B cell (primary cell): ENCODE data around the gene PPP4R3A. TPM values are rescaled to one million over a fixed set of nuclear protein-coding genes. Genes with fewer than 3 reads are reported as not detected.

Experiments
- ATAC-seq: fragments of 200-7000 bp; cut with Tn5 transposase; one replicate; pipeline ENCODE4 v1.10.0; 2021; ENCODE audit warnings: low read depth, mild to moderate bottlenecking, moderate number of reproducible peaks, moderate library complexity
- CTCF ChIA-PET: fragments of 350-600 bp; sonication (Branson Sonifier 250); formaldehyde crosslinking; loops from one replicate; lab custom pipeline; 2021; ENCODE audit warnings: antibody characterized with exemption, inconsistent platforms; lab: Charles Lee
- POLR2A ChIA-PET: fragments of 350-600 bp; sonication (Branson Sonifier 250); formaldehyde crosslinking; loops from one replicate; lab custom pipeline; 2021; ENCODE audit warnings: antibody characterized with exemption; lab: Charles Lee
- DNase-seq: peaks from one replicate; pipeline ENCODE4 v3.0.0; 2013
- H2AFZ ChIP-seq: 2 replicates; pipeline ENCODE4 v1.6.1; 2012; ENCODE audit warnings: mild to moderate bottlenecking, low read depth, low read length; ENCODE audit not compliant: insufficient read depth, poor library complexity, severe bottlenecking
- H3K27ac ChIP-seq, 2 donors: 1 replicate in 1 of 2; 2 replicates in 1 of 2; pipeline ENCODE4 v1.5.1; 2012 to 2013; ENCODE audit warnings: low read length in 2 of 2, mild to moderate bottlenecking in 2 of 2, moderate library complexity in 1 of 2
- H3K27me3 ChIP-seq, 4 experiments: fragments of 200-600 bp in 1 of 4; sonication (generic) in 1 of 4; replicated peaks in 1 of 4; 1 replicate in 2 of 4; 2 replicates in 2 of 4; pipeline versions ENCODE4 v1.6.1 to v1.7.0; 2013 to 2016; ENCODE audit warnings: low read length in 3 of 4, mild to moderate bottlenecking in 2 of 4, mixed read lengths in 1 of 4, moderate library complexity in 1 of 4; ENCODE audit not compliant: insufficient read depth in 4 of 4, control insufficient read depth in 3 of 4; ENCODE audit errors: control extremely low read depth in 1 of 4
- H3K36me3 ChIP-seq, 2 experiments: replicated peaks in 1 of 2; 1 replicate in 1 of 2; 2 replicates in 1 of 2; pipeline versions ENCODE4 v1.6.1 to v1.7.1; 2013; ENCODE audit warnings: low read length in 1 of 2; ENCODE audit not compliant: insufficient read depth in 2 of 2, control insufficient read depth in 1 of 2; ENCODE audit errors: control extremely low read depth in 1 of 2, extremely low read depth in 1 of 2
- H3K4me1 ChIP-seq, 2 donors: fragments of 200-600 bp in 1 of 2; sonication (generic) in 1 of 2; 1 replicate in 1 of 2; 2 replicates in 1 of 2; pipeline versions ENCODE4 v1.5.1 to v1.6.1; 2013 to 2017; ENCODE audit warnings: low read length in 2 of 2; ENCODE audit not compliant: control insufficient read depth in 2 of 2, insufficient read depth in 2 of 2
- H3K4me2 ChIP-seq: replicated peaks from 2 replicates; pipeline ENCODE3; 2012; ENCODE audit warnings: mild to moderate bottlenecking, low read depth, low read length; ENCODE audit not compliant: poor library complexity, severe bottlenecking
- H3K4me3 ChIP-seq, 5 experiments: fragments of 200-600 bp in 1 of 5; sonication (generic) in 1 of 5; 1 replicate in 3 of 5; 2 replicates in 2 of 5; pipeline versions ENCODE4 v1.5.1 to v1.7.0; 2011 to 2016; ENCODE audit warnings: low read length in 4 of 5, mild to moderate bottlenecking in 4 of 5, low read depth in 2 of 5, control low read depth in 1 of 5, moderate library complexity in 1 of 5; ENCODE audit not compliant: insufficient read depth in 1 of 5; ENCODE audit errors: control extremely low read depth in 1 of 5, extremely low read depth in 1 of 5
- H3K79me2 ChIP-seq: fragments of 200-600 bp; sonication (generic); one replicate; pipeline ENCODE4 v1.6.0; 2016; ENCODE audit warnings: low read length; ENCODE audit not compliant: control insufficient read depth, insufficient read depth
- H3K9ac ChIP-seq: fragments of 200-600 bp; sonication (generic); 2 replicates; pipeline ENCODE4 v1.6.1; 2017; ENCODE audit warnings: mild to moderate bottlenecking, low read length, moderate library complexity
- H3K9me3 ChIP-seq, 3 donors: one replicate each; pipeline versions ENCODE4 v1.6.1 to v1.7.1; 2013; ENCODE audit warnings: low read length in 2 of 3; ENCODE audit not compliant: control insufficient read depth in 2 of 3, insufficient read depth in 1 of 3; ENCODE audit errors: control extremely low read depth in 1 of 3
- H4K20me1 ChIP-seq: 2 replicates; pipeline ENCODE4 v1.6.0; 2012; ENCODE audit warnings: mild to moderate bottlenecking, low read length; ENCODE audit not compliant: insufficient read depth, control insufficient read depth, poor library complexity, severe bottlenecking
- H3K27ac Mint-ChIP-seq: one replicate; pipeline ENCODE4 v1.8.0; 2021; ENCODE audit warnings: mixed read lengths
- H3K27me3 Mint-ChIP-seq: one replicate; pipeline ENCODE4 v1.8.0; 2021; ENCODE audit warnings: mixed read lengths
- H3K4me1 Mint-ChIP-seq: one replicate; pipeline ENCODE4 v1.8.0; 2021; ENCODE audit warnings: mixed read lengths
- H3K4me3 Mint-ChIP-seq: one replicate; pipeline ENCODE4 v1.8.0; 2021; ENCODE audit warnings: mixed read lengths
- H3K9me3 Mint-ChIP-seq: one replicate; pipeline ENCODE4 v1.8.0; 2022; ENCODE audit warnings: mixed read lengths; ENCODE audit not compliant: insufficient read depth
- EZH2 ChIP-seq: IDR thresholded peaks from 2 replicates; pipeline ENCODE4 v1.6.1; 2012; ENCODE audit warnings: borderline replicate concordance, low read depth, mild to moderate bottlenecking, moderate library complexity, low read length; ENCODE audit not compliant: insufficient read depth, poor library complexity, severe bottlenecking
- WGBS: methylation state at CpG from one replicate; pipeline ENCODE4 v1.1.5; 2013; ENCODE audit warnings: missing lambda C conversion rate; ENCODE audit not compliant: insufficient coverage; 5-methylcytosine and 5-hydroxymethylcytosine counted together
- intact Hi-C: fragments of 100-400 bp; cut with micrococcal nuclease; formaldehyde crosslinking; loops from one replicate; pipeline ENCODE4 v1.10.0; 2022
- polyA plus RNA-seq: library from polyadenylated mRNA; depleted of rRNA; stranded (reverse); fragments of >200 nt; gene quantifications from 2 replicates; pipeline ENCODE4 v1.2.3, GENCODE V29; 2012
- total RNA-seq, 2 donors: library from RNA; stranded (reverse); fragments of 120-200 nt in 1 of 2; gene quantifications; 1 replicate in 1 of 2; 2 replicates in 1 of 2; pipeline versions ENCODE4 v1.2.3 to v1.2.4, GENCODE V29; 2013 to 2022
- TF ChIP-seq, protein P1 (sequence below): fragments of 200-600 bp; IDR thresholded peaks from one replicate; pipeline ENCODE4 v1.8.0; 2022; ENCODE audit warnings: antibody characterized with exemption, mild to moderate bottlenecking

PPP4R3A gene
- total and polyA plus RNA-seq, 2 donors (not counting 1 experiment from before 2014, with no cell fraction given) = 80.6 to 189 TPM

DNA sequence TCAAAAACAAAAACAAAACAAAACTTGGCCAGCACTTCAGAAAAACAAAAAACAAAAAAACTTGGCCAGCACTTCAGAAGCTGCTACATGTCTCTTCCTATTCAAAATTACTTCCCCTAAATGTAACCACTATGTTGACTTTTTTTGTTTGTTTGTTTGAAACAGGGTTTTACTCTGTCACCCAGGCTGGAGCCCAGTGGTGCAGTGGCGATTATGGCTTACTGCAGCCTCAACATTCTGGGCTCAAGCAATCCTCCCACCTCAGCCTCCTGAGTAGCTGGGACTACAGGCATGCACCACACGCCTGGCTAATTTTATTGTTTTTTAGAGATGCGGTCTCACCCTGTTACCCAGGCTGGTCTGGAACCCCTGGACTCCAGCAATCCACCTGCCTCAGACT, 38.0 kb upstream of the PPP4R3A start:
- H2AFZ ChIP-seq = no peak overlapping the region
- ChIA-PET POLR2A (no interaction called here), CTCF (no interaction called here)
- no peak overlapping the region for H3K4me2 ChIP-seq
- WGBS = 95% methylated on average over 2 of the region's 3 CpGs
- ATAC-seq (no peak), DNase-seq (no peak)
- no peak overlapping the region for H3K4me3 ChIP-seq
- Mint-ChIP-seq H3K9me3 (no peaks in the 10 kb centered on the region), H3K27ac (no peak overlapping the region), H3K4me1 (no peaks in the 10 kb centered on the region), H3K27me3 (peaks cover 6% of the 10 kb centered on the region), H3K4me3 (no peak overlapping the region)
- H3K79me2 ChIP-seq = no peaks in the 10 kb centered on the region
- intact Hi-C loops = no loop called here
- TF ChIP-seq, protein P1, sequence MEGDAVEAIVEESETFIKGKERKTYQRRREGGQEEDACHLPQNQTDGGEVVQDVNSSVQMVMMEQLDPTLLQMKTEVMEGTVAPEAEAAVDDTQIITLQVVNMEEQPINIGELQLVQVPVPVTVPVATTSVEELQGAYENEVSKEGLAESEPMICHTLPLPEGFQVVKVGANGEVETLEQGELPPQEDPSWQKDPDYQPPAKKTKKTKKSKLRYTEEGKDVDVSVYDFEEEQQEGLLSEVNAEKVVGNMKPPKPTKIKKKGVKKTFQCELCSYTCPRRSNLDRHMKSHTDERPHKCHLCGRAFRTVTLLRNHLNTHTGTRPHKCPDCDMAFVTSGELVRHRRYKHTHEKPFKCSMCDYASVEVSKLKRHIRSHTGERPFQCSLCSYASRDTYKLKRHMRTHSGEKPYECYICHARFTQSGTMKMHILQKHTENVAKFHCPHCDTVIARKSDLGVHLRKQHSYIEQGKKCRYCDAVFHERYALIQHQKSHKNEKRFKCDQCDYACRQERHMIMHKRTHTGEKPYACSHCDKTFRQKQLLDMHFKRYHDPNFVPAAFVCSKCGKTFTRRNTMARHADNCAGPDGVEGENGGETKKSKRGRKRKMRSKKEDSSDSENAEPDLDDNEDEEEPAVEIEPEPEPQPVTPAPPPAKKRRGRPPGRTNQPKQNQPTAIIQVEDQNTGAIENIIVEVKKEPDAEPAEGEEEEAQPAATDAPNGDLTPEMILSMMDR = no peak
- TF ChIP-seq EZH2 = no peak
- no peaks in the 10 kb centered on the region for H4K20me1 ChIP-seq
- no peaks in the 10 kb centered on the region for H3K36me3 ChIP-seq
- H3K4me1 ChIP-seq = no peaks in the 10 kb centered on the region
- H3K27me3 ChIP-seq = no peaks in the 10 kb centered on the region
- no peak overlapping the region for H3K27ac ChIP-seq
- no peak overlapping the region for H3K9ac ChIP-seq
- peaks cover 0 to 5% (median 1%) of the 10 kb centered on the region in 3 donors for H3K9me3 ChIP-seq

DNA sequence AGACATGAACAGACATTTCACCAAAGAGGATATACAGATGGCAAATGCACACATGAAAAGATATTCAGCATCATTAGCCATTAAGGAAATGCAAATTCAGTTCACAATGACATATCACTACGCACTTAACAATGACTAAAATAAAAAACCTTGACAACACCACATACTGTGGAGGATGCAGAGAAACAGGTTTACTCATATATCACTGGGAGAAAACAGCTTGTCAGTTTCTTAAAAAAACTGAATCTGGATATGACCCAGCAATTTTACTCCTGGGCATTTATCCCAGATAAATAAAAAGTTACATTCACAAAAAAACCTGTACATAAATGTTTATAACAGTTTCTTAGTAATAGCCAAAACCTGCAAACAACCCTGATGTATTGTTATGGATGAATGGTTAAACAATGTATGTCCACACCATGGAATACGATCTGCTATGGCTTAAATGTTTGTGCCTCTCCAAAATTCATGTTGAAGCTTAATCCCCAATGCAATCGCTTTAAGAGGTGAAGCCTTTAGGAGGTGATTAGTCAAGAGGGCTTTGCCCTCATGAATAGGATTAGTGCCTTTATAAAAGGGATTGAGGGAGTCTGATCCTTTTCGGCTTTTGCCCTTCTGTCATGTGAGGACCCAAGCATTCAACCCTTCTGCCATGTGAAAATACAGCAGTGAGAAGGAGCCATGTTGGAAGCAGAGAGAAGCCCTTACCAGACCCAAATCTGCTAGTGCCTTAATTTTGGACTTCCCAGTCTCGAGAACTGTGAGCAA, 36.0 kb upstream of the PPP4R3A start:
- Histone ChIP-seq H3K4me3 (no peak overlapping the region), H3K27ac (no peak overlapping the region), H3K9me3 (peaks cover 1 to 13% (median 7%) of the 10 kb centered on the region in 3 donors), H3K27me3 (no peaks in the 10 kb centered on the region), H3K9ac (no peak overlapping the region), H3K4me1 (no peaks in the 10 kb centered on the region), H3K4me2 (no peak overlapping the region), H3K79me2 (no peaks in the 10 kb centered on the region), H2AFZ (no peak overlapping the region), H3K36me3 (no peaks in the 10 kb centered on the region), H4K20me1 (no peaks in the 10 kb centered on the region)
- H3K27ac Mint-ChIP-seq = no peak overlapping the region
- no peak for DNase-seq
- CTCF ChIA-PET = no interaction called here
- POLR2A ChIA-PET = no interaction called here
- H3K4me3 Mint-ChIP-seq = no peak overlapping the region
- H3K9me3 Mint-ChIP-seq = peaks cover 5% of the 10 kb centered on the region
- intact Hi-C loops = no loop called here
- H3K27me3 Mint-ChIP-seq = peaks cover 4% of the 10 kb centered on the region
- no peak for TF ChIP-seq EZH2
- TF ChIP-seq, protein P1 = no peak
- ATAC-seq = no peak
- H3K4me1 Mint-ChIP-seq = no peaks in the 10 kb centered on the region
- WGBS = 100% methylated on average over 1 of the region's 5 CpGs
